ENCODE measurements around the gene THAP6. TPM values are rescaled to one million over a fixed set of nuclear protein-coding genes. Genes with fewer than 3 reads are reported as not detected.

Gene THAP6
- total and polyA plus RNA-seq, 2 experiments from 2014 or later, result 11.8 to 20.1 TPM

- Histone ChIP-seq H3K27ac (peak overlapping the region; percentile 59), H2AFZ (no peak overlapping the region), H3K4me2 (peak overlapping the region; percentile 88), H3K79me2 (peaks cover 90% of the 10 kb centered on the region), H3K9me3 (ENCODE audit: low read depth) (no peaks in the 10 kb centered on the region), H3K36me3 (replicated peaks; ENCODE audit: insufficient read depth, low read depth) (no peaks in the 10 kb centered on the region), H3K4me3 (no peak overlapping the region), H3K9me2 (replicated peaks; ENCODE audit: insufficient read depth) (no peaks in the 10 kb centered on the region), H3K27me3 (no peaks in the 10 kb centered on the region), H3K4me1 (ENCODE audit: insufficient read depth) (peaks cover 29% of the 10 kb centered on the region), H4K20me1 (ENCODE audit: insufficient read depth, poor library complexity, severe bottlenecking) (no peaks in the 10 kb centered on the region)
- 44% methylated on average over 3 of the region's 3 CpGs for WGBS (ENCODE audit: low lambda C conversion rate, missing lambda C conversion rate)
- no peak for DNase-seq (ENCODE audit: low spot score)
- TF ChIP-seq EZH2 (IDR thresholded peaks at IDR 0.05; ENCODE audit: borderline replicate concordance), result no peak
- TF ChIP-seq EZH2phosphoT487 (IDR thresholded peaks at IDR 0.05; ENCODE audit: low read depth, severe bottlenecking, unreplicated experiment), result no peak
- TF ChIP-seq CTCF (IDR thresholded peaks at IDR 0.05; ENCODE audit: poor library complexity), result no peak
Measured at GRCh38 chr4:75511841-75512240, 2.4 kb upstream of the THAP6 start.

GRCh38 chr4:75512386-75513211 lies 1.7 kb upstream of the THAP6 start:
- WGBS (ENCODE audit: low lambda C conversion rate, missing lambda C conversion rate), result 34% methylated on average over 6 of the region's 6 CpGs
- Histone ChIP-seq H3K4me1 (ENCODE audit: insufficient read depth) (peaks cover 29% of the 10 kb centered on the region), H3K9me2 (replicated peaks; ENCODE audit: insufficient read depth) (no peaks in the 10 kb centered on the region), H3K27me3 (no peaks in the 10 kb centered on the region), H3K79me2 (peaks cover 84% of the 10 kb centered on the region), H3K4me2 (peak overlapping the region; percentile 88), H3K36me3 (replicated peaks; ENCODE audit: insufficient read depth, low read depth) (no peaks in the 10 kb centered on the region), H3K9me3 (ENCODE audit: low read depth) (no peaks in the 10 kb centered on the region), H3K27ac (peak overlapping the region; percentile 94), H4K20me1 (ENCODE audit: insufficient read depth, poor library complexity, severe bottlenecking) (no peaks in the 10 kb centered on the region), H3K4me3 (peak overlapping the region; percentile 68), H2AFZ (no peak overlapping the region)
- TF ChIP-seq EZH2 (IDR thresholded peaks at IDR 0.05; ENCODE audit: borderline replicate concordance) (no peak), CTCF (IDR thresholded peaks at IDR 0.05; ENCODE audit: poor library complexity) (no peak), EZH2phosphoT487 (IDR thresholded peaks at IDR 0.05; ENCODE audit: low read depth, severe bottlenecking, unreplicated experiment) (no peak)
- no peak for DNase-seq (ENCODE audit: low spot score)

- no peaks in the 10 kb centered on the region for H3K9me3 ChIP-seq (ENCODE audit: low read depth)
- peaks cover 82% of the 10 kb centered on the region for H3K79me2 ChIP-seq
- 4% methylated on average over 12 of the region's 12 CpGs for WGBS (ENCODE audit: low lambda C conversion rate, missing lambda C conversion rate)
- TF ChIP-seq CTCF (IDR thresholded peaks at IDR 0.05; ENCODE audit: poor library complexity) (no peak), EZH2 (IDR thresholded peaks at IDR 0.05; ENCODE audit: borderline replicate concordance) (no peak), EZH2phosphoT487 (IDR thresholded peaks at IDR 0.05; ENCODE audit: low read depth, severe bottlenecking, unreplicated experiment) (no peak)
- peak; percentile 20 for DNase-seq (ENCODE audit: low spot score)
- peak overlapping the region; percentile 79 for H2AFZ ChIP-seq
- peak overlapping the region; percentile 68 for H3K4me3 ChIP-seq
- H3K4me2 ChIP-seq, result peak overlapping the region; percentile 88
- no peaks in the 10 kb centered on the region for H3K9me2 ChIP-seq (replicated peaks; ENCODE audit: insufficient read depth)
- no peaks in the 10 kb centered on the region for H3K36me3 ChIP-seq (replicated peaks; ENCODE audit: insufficient read depth, low read depth)
- no peaks in the 10 kb centered on the region for H3K27me3 ChIP-seq
- H4K20me1 ChIP-seq (ENCODE audit: insufficient read depth, poor library complexity, severe bottlenecking), result no peaks in the 10 kb centered on the region
- H3K4me1 ChIP-seq (ENCODE audit: insufficient read depth), result peaks cover 29% of the 10 kb centered on the region
- H3K27ac ChIP-seq, result peak overlapping the region; percentile 94
Measured at GRCh38 chr4:75513526-75514130, 645 bp upstream of the THAP6 start.

Measured in hepatocyte (in vitro differentiated cells).